ENCODE results near the gene CNPY1. TPM values are rescaled to one million over a fixed set of nuclear protein-coding genes. Genes with fewer than 3 reads are reported as not detected.
A peak's percentile ranks its signal among the peaks of the same experiment; 100 is the strongest.

Gene CNPY1
- total RNA-seq, 1 experiment from 2014 or later = not detected

GRCh38 chr7:155526225-155526624 is 20.1 kb downstream of the CNPY1 start:
- intact Hi-C loops (cut with micrococcal nuclease; ENCODE audit: unreplicated experiment) = loop anchor here (10.0 kb wide), 1 partner anchor 141 kb away; no protein-coding TSS in a partner anchor

GRCh38 chr7:155524018-155524556 is 22.3 kb downstream of the CNPY1 start:
- no TSS peak for BruUV-seq (replicated peaks)
- ATAC-seq (peak; percentile 54; the same call in 1 of the 2 replicates), DNase-seq (ENCODE audit: low read depth, low spot score) (no peak)
- intact Hi-C loops (cut with micrococcal nuclease; ENCODE audit: unreplicated experiment) (loop anchor here (10.0 kb wide), 1 partner anchor 139 kb away; no protein-coding TSS in a partner anchor), in situ Hi-C loops (cut with HindIII; ENCODE audit: low pct_unique_long_range_greater_than_20kb, low sequenced_read_pairs) (no loop called here)
- TF ChIP-seq TCF7L2 (IDR thresholded peaks at IDR 0.05; ENCODE audit: low read depth, low read length) = no peak
- no peak; the same call in 1 of the 2 replicates for TF ChIP-seq CTCF (IDR thresholded peaks at IDR 0.05)
- TF ChIP-seq SIN3A (IDR thresholded peaks at IDR 0.05; ENCODE audit: borderline replicate concordance, insufficient read depth, low read depth, low read length) = no peak
- no peak for TF ChIP-seq REST (IDR thresholded peaks at IDR 0.05; ENCODE audit: insufficient read depth in 1 of 2, low read depth in 2 of 2, low read length in 1 of 2)
- no peak for TF ChIP-seq POLR2AphosphoS5 (IDR thresholded peaks at IDR 0.05; ENCODE audit: low read depth, low read length)
- no peaks in the 10 kb centered on the region for H3K9me3 ChIP-seq (ENCODE audit: control insufficient read depth, insufficient read depth, low read depth, low read length)
- no peak overlapping the region for H3K27ac ChIP-seq (ENCODE audit: low read length)
- ChIA-PET CTCF (interaction anchor here (0.6 to 1.6 kb wide), 2 partner anchors 18 to 144 kb away, joined by 3 to 4 read pairs; no protein-coding TSS in a partner anchor), POLR2A (no interaction called here)
- no peaks in the 10 kb centered on the region for H3K4me1 ChIP-seq (ENCODE audit: control insufficient read depth, insufficient read depth, low read length)
- H3K36me3 ChIP-seq (ENCODE audit: control insufficient read depth, insufficient read depth, low read length) = no peaks in the 10 kb centered on the region
- H3K4me3 ChIP-seq (ENCODE audit: low read depth in 2 of 2, low read length in 2 of 2) = no peak overlapping the region
- peaks cover 14% of the 10 kb centered on the region for H3K27me3 ChIP-seq (ENCODE audit: control insufficient read depth, insufficient read depth, low read length)

More at GRCh38 chr7:155526225-155526624, 20.1 kb downstream of the CNPY1 start:
- ChIA-PET CTCF (no interaction called here), POLR2A (no interaction called here)
- Histone ChIP-seq H3K4me3 (ENCODE audit: low read depth in 2 of 2, low read length in 2 of 2) (no peak overlapping the region), H3K9me3 (ENCODE audit: control insufficient read depth, insufficient read depth, low read depth, low read length) (no peaks in the 10 kb centered on the region), H3K27me3 (ENCODE audit: control insufficient read depth, insufficient read depth, low read length) (peaks cover 9% of the 10 kb centered on the region), H3K27ac (ENCODE audit: low read length) (no peak overlapping the region), H3K4me1 (ENCODE audit: control insufficient read depth, insufficient read depth, low read length) (no peaks in the 10 kb centered on the region), H3K36me3 (ENCODE audit: control insufficient read depth, insufficient read depth, low read length) (no peaks in the 10 kb centered on the region)
- in situ Hi-C loops (cut with HindIII; ENCODE audit: low pct_unique_long_range_greater_than_20kb, low sequenced_read_pairs) = no loop called here
- ATAC-seq = no peak
- BruUV-seq (replicated peaks) = no TSS peak
- no peak for DNase-seq (ENCODE audit: low read depth, low spot score)
- no peak for TF ChIP-seq CTCF (IDR thresholded peaks at IDR 0.05)

Data from Panc1 (cell line).